IMR-90 (cell line): ENCODE measurements around the gene TOR2A. TPM values are rescaled to one million over a fixed set of nuclear protein-coding genes. Genes with fewer than 3 reads are reported as not detected.

Source experiments
- ATAC-seq: fragments of 200-7000 bp; cut with Tn5 transposase; 2 replicates; pipeline ENCODE4 v1.9.1; 2020; ENCODE audit warnings: low read depth, mild to moderate bottlenecking, moderate library complexity
- BruUV-seq: library from RNA; stranded (reverse); fragments of 400-500 nt; replicated peaks from 2 replicates; lab custom pipeline; 2021; lab: Mats Ljungman, UMichigan
- CTCF ChIA-PET: fragments of 300-600 bp; formaldehyde crosslinking; extraction: SDS; loops from one replicate; lab custom pipeline; 2021; ENCODE audit warnings: antibody characterized with exemption; lab: Yijun Ruan, JAX
- POLR2A ChIA-PET: fragments of 300-600 bp; sonication (Branson Sonifier 250); formaldehyde crosslinking; loops from one replicate; lab custom pipeline; 2022; ENCODE audit warnings: antibody characterized with exemption; ENCODE audit not compliant: unreplicated experiment; lab: Charles Lee
- DNase-seq: peaks from one replicate; pipeline ENCODE4 v3.0.0; 2013
- H2AFZ ChIP-seq: replicated peaks from 2 replicates; pipeline ENCODE3; 2013; ENCODE audit warnings: low read length, mild to moderate bottlenecking; ENCODE audit not compliant: poor library complexity
- H2AK5ac ChIP-seq: 2 replicates; pipeline ENCODE4 v1.6.1; 2013; ENCODE audit warnings: low read depth, low read length, inconsistent platforms
- H2AK9ac ChIP-seq: replicated peaks from 2 replicates; pipeline ENCODE3; 2013; ENCODE audit warnings: mild to moderate bottlenecking, low read depth, low read length, moderate library complexity; ENCODE audit not compliant: poor library complexity
- H2BK120ac ChIP-seq: 2 replicates; pipeline ENCODE4 v1.6.1; 2013; ENCODE audit warnings: low read depth, low read length, inconsistent platforms
- H2BK15ac ChIP-seq: 3 replicates; pipeline ENCODE4 v1.6.1; 2013; ENCODE audit warnings: low read depth, low read length, inconsistent platforms
- H2BK20ac ChIP-seq: 2 replicates; pipeline ENCODE4 v1.6.1; 2013; ENCODE audit warnings: low read depth, mild to moderate bottlenecking, inconsistent platforms, low read length, moderate library complexity
- H2BK5ac ChIP-seq: 2 replicates; pipeline ENCODE4 v1.6.1; 2013; ENCODE audit warnings: mild to moderate bottlenecking, low read depth, low read length, inconsistent platforms; ENCODE audit not compliant: poor library complexity, severe bottlenecking
- H3K14ac ChIP-seq: replicated peaks from 2 replicates; pipeline ENCODE4 v1.6.1; 2013; ENCODE audit warnings: low read depth, low read length, inconsistent platforms
- H3K18ac ChIP-seq: 2 replicates; pipeline ENCODE4 v1.6.1; 2013; ENCODE audit warnings: low read depth, low read length, control low read depth
- H3K23ac ChIP-seq: 2 replicates; pipeline ENCODE4 v1.6.1; 2013; ENCODE audit warnings: low read depth, low read length, inconsistent platforms
- H3K27ac ChIP-seq: 2 replicates; pipeline ENCODE4 v1.5.1; 2013; ENCODE audit warnings: mild to moderate bottlenecking, control low read depth, low read length; ENCODE audit not compliant: insufficient read depth
- H3K27me3 ChIP-seq: 2 replicates; pipeline ENCODE4 v1.6.1; 2013; ENCODE audit warnings: low read length; ENCODE audit not compliant: control insufficient read depth, insufficient read depth
- H3K36me3 ChIP-seq: 2 replicates; pipeline ENCODE4 v1.6.1; 2013; ENCODE audit warnings: low read length, mixed read lengths; ENCODE audit not compliant: control insufficient read depth, insufficient read depth
- H3K4ac ChIP-seq: 2 replicates; pipeline ENCODE4 v1.6.1; 2013; ENCODE audit warnings: low read depth, low read length, inconsistent platforms
- H3K4me1 ChIP-seq: 2 replicates; pipeline ENCODE4 v1.6.1; 2013; ENCODE audit warnings: low read length, mixed read lengths; ENCODE audit not compliant: control insufficient read depth, insufficient read depth
- H3K4me2 ChIP-seq: 2 replicates; pipeline ENCODE4 v1.6.1; 2013; ENCODE audit warnings: low read depth, mild to moderate bottlenecking, control low read depth, low read length, moderate library complexity
- H3K4me3 ChIP-seq: 2 replicates; pipeline ENCODE4 v1.5.1; 2013; ENCODE audit warnings: low read depth, mild to moderate bottlenecking, control low read depth, low read length, moderate library complexity; ENCODE audit not compliant: insufficient read depth
- H3K56ac ChIP-seq: 2 replicates; pipeline ENCODE4 v1.6.1; 2013; ENCODE audit warnings: low read length, inconsistent platforms; ENCODE audit not compliant: insufficient read depth; ENCODE audit errors: extremely low read depth
- H3K79me1 ChIP-seq, 2 experiments: 2 replicates each; pipeline ENCODE4 v1.6.1; 2013; ENCODE audit warnings: low read length in 2 of 2, inconsistent platforms in 1 of 2, low read depth in 1 of 2
- H3K9ac ChIP-seq: 2 replicates; pipeline ENCODE4 v1.6.1; 2013; ENCODE audit warnings: low read depth, low read length, control low read depth
- H3K9me1 ChIP-seq: 2 replicates; pipeline ENCODE4 v1.6.1; 2013; ENCODE audit warnings: low read length, inconsistent platforms; ENCODE audit not compliant: insufficient read depth
- H3K9me3 ChIP-seq: 2 replicates; pipeline ENCODE4 v1.6.1; 2013; ENCODE audit warnings: low read length; ENCODE audit not compliant: control insufficient read depth, insufficient read depth
- H4K20me1 ChIP-seq: 2 replicates; pipeline ENCODE4 v1.6.1; 2013; ENCODE audit warnings: low read length, inconsistent platforms; ENCODE audit not compliant: insufficient read depth
- H4K5ac ChIP-seq: 2 replicates; pipeline ENCODE4 v1.6.1; 2013; ENCODE audit warnings: mild to moderate bottlenecking, low read depth, low read length, control low read depth
- H4K8ac ChIP-seq, 2 experiments: 2 replicates each; pipeline ENCODE4 v1.6.1; 2013; ENCODE audit warnings: low read depth in 2 of 2, low read length in 2 of 2, control low read depth in 1 of 2, inconsistent platforms in 1 of 2
- H4K91ac ChIP-seq: 2 replicates; pipeline ENCODE4 v1.6.1; 2013; ENCODE audit warnings: low read depth, low read length, inconsistent platforms; ENCODE audit not compliant: insufficient read depth
- BHLHE40 ChIP-seq: fragments of 150-350 bp; IDR thresholded peaks from 2 replicates; pipeline ENCODE4 v1.6.1; 2016; ENCODE audit warnings: mild to moderate bottlenecking, low read depth, low read length
- CTCF ChIP-seq: conservative IDR thresholded peaks from 2 replicates; pipeline ENCODE4 v1.5.1; 2012; ENCODE audit warnings: mild to moderate bottlenecking, low read depth, low read length, improper control_type of control experiment
- ELK1 ChIP-seq: fragments of 150-350 bp; IDR thresholded peaks from 2 replicates; pipeline ENCODE4 v1.6.1; 2016; ENCODE audit warnings: low read depth, mild to moderate bottlenecking, low read length, moderate library complexity, borderline replicate concordance
- FOS ChIP-seq: fragments of 150-350 bp; IDR thresholded peaks from 2 replicates; pipeline ENCODE4 v1.6.1; 2016; ENCODE audit warnings: low read depth, low read length
- WGBS, 2 experiments: methylation state at CpG; one replicate each; pipeline versions ENCODE4 v1.1.5 to v1.1.7; 2013; ENCODE audit warnings: missing lambda C conversion rate in 2 of 2; ENCODE audit not compliant: insufficient read length in 1 of 2; ENCODE audit errors: extremely low coverage in 2 of 2; 5-methylcytosine and 5-hydroxymethylcytosine counted together
- dilution Hi-C: fragments of 300-500 bp; cut with HindIII; formaldehyde crosslinking; loops from one replicate; pipeline ENCODE4 v1.14.3; 2018; ENCODE audit warnings: low sequenced_read_pairs; ENCODE audit not compliant: unreplicated experiment
- in situ Hi-C: fragments of 300-500 bp; cut with MboI; formaldehyde crosslinking; loops from 3 replicates; pipeline ENCODE4 v1.14.3; 2019; ENCODE audit warnings: low sequenced_read_pairs, inconsistent platforms, mixed read lengths
- intact Hi-C: fragments of 100-400 bp; cut with micrococcal nuclease; formaldehyde crosslinking; loops from 2 replicates; pipeline ENCODE4 v1.10.0; 2022
- polyA plus RNA-seq, 3 experiments: library from polyadenylated mRNA; depleted of rRNA; stranded (reverse); fragments of >200 nt; gene quantifications; 2 replicates each; pipeline ENCODE4 v1.2.3, GENCODE V29; 2012; ENCODE audit warnings: low replicate concordance in 1 of 3
- total RNA-seq: library from RNA; depleted of rRNA; stranded (reverse); fragments of >200 nt; gene quantifications from 2 replicates; pipeline ENCODE4 v1.2.3, GENCODE V29; 2012

Gene TOR2A
- total and polyA plus RNA-seq, 2 of the 4 experiments (the other 2 are of a cell fraction), result 0.90 to 12.5 TPM

DNA sequence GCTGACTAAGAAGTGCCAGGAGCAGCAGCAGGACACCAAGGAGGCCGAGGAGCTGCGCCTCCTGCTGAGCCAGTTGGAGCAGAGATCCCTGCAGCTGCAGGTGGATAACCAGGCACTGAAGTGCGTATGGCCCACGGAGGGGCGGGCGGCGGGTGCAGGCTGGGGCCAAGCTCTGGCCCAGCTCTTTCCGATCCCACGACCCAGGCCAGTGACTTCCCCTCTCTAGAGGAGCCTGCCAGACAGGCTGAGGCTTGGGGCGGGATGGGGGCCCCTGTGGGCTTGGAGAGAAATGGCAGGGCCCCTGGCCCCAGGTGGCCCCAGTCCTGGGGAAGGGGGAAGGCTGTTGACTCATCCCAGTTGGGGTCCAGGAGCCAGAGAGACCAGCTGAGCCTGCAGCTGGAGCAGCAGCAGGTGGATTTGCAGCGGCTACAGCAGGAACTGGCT lies 23.2 kb downstream of the TOR2A start:
- CTCF ChIA-PET, result no interaction called here
- BruUV-seq, result no TSS peak
- Histone ChIP-seq H3K9me1 (no peaks in the 10 kb centered on the region; the same call in 1 of the 2 replicates), H3K56ac (no peak overlapping the region), H2AK9ac (no peak overlapping the region), H4K91ac (no peak overlapping the region), H3K79me1 (peaks cover 2 to 14% of the 10 kb centered on the region in 2 experiments; a peak in 3 of 4 replicates), H3K4me2 (no peak overlapping the region), H4K8ac (no peak overlapping the region), H2BK120ac (no peak overlapping the region), H4K20me1 (peaks cover 7% of the 10 kb centered on the region), H3K27ac (no peak overlapping the region), H3K36me3 (no peaks in the 10 kb centered on the region), H3K9ac (no peak overlapping the region), H2AK5ac (no peak overlapping the region), H2BK5ac (no peak overlapping the region), H3K4me3 (no peak overlapping the region), H3K4me1 (peaks cover 7% of the 10 kb centered on the region), H2BK20ac (no peak overlapping the region), H4K5ac (no peak overlapping the region), H2BK15ac (no peak overlapping the region), H3K14ac (no peak overlapping the region), H2AFZ (no peak overlapping the region), H3K27me3 (no peaks in the 10 kb centered on the region), H3K9me3 (no peaks in the 10 kb centered on the region), H3K18ac (no peak overlapping the region), H3K4ac (no peak overlapping the region), H3K23ac (no peak overlapping the region)
- TF ChIP-seq FOS (no peak), BHLHE40 (no peak), ELK1 (no peak), CTCF (no peak)
- 80% methylated on average over 2 of the region's 11 CpGs; no CpG with 5 or more reads in 1 of the 2 experiments for WGBS, 2 experiments
- DNase-seq (no peak), ATAC-seq (no peak)
- dilution Hi-C loops (no loop called here), in situ Hi-C loops (no loop called here), intact Hi-C loops (no loop called here)
- POLR2A ChIA-PET, result no interaction called here
